ENCODE data around the gene POLR3E.
"Not testable (repeated sequence)": the region's sequence is repeated elsewhere in the genome, so short reads cannot be mapped to it uniquely, and the experiment has no call there.

Gene POLR3E

GRCh38 chr16:22293137-22294106, 3.8 kb upstream of the POLR3E start:
- no peak for DNase-seq

GRCh38 chr16:22296225-22297113, 740 bp upstream of the POLR3E start:
- DNase-seq, result no peak

- peak; percentile 78 for DNase-seq
Observed at GRCh38 chr16:22297871-22298733, 893 bp downstream of the POLR3E start.

DNA sequence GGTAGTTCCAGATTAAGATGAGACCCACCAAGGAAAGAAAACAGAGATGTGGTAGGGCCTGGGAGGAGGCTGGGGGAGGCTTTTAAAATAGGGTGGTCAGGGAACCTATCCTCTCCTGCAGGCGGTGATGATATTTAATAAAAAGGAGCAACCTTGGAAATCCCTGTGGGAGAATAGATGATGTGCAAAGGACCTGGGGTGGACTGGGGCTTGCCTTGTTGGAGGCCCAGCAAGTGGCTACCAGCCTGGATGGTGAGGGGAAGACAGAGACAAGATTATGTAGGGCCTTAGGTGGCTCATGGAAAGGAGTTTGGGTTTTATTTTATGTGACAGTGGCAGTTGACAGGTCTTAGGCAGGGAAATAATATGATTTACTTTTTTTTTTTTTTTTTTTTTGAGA, 1.8 kb downstream of the POLR3E start:
- no peak for DNase-seq

DNA sequence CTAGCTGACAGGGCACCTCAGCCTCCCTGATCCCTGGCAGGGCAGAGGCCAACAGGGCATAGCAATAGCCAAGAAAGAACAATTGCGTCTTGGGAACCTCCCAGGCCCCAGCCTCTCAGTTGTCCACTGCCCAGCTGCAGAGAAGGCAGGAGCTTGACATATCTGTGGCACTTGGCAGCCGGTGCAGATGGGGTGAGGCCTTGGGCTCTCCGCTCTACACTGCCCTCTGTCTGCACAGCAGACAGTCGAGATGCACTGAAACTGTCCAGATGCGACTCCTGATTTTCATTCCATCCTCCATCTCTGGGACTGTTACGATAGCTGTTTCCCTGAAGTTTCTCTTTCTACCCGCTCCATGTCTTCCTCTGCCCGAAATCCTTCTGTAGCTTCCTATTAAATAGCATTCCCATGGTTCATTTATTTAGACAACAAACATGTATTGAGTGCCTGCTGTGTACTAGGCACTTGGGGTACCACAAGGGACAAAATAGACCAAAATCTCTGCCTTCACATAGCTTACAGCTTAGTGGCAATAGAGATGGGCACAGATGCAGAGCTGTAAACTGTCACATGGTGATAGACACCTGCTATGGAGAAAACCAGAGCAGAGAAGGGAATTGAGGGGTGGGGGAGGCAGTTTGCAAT, 3.3 kb downstream of the POLR3E start:
- peak; percentile 42 for DNase-seq

GRCh38 chr16:22301423-22301822, 4.2 kb downstream of the POLR3E start:
- not testable (repeated sequence) for DNase-seq

DNA sequence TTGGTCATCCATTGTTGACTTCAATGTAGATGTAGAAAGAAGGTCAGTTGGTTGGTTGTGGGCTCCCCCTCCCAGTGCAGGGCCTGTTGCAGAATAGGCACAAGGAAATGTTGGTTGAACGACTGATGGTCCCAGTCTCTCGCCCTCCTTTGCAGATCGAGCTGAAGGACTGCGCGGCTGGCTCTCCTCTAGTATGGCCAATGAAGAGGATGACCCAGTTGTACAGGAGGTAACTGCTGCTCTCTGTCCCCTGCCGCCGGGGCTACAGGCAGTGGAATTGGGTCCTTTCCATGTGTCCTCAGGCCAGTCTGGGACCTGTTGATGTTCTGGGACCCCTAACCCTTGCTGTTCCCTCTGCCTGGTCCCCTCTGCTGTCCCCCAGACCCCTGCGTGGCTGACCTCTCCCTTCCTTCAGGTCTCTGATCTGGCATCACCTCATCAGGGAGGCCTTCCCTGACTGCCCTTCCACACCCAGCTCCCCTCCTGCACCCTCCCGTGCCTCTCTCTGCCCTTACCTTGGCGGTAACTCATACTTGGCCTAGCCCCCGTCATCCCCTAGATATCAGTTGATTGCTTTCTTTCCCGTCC, 5.7 kb downstream of the POLR3E start:
- no peak for DNase-seq

DNA sequence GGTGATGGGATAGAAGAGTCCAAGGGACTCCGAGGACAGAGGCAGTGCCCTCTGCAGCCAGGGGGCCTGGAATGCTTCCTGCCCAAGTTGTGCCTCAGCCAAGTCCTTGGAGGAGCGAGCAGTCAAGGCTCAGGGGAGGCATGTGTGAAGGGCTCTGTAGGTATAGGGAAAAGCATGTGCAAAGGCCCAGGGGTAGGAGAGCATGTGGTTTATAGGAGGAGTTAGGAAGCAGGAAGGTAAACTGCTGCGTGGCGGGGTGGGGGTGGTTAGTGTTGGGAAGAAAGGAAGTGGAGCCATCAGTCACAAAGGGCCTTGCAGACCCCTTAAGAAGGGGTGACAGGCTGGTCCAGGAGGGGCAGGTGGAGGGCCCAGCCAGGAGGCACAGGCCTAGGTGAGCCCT, 7.2 kb downstream of the POLR3E start:
- DNase-seq, result no peak

GRCh38 chr16:22306788-22307187, 9.6 kb downstream of the POLR3E start:
- no peak for DNase-seq

DNA sequence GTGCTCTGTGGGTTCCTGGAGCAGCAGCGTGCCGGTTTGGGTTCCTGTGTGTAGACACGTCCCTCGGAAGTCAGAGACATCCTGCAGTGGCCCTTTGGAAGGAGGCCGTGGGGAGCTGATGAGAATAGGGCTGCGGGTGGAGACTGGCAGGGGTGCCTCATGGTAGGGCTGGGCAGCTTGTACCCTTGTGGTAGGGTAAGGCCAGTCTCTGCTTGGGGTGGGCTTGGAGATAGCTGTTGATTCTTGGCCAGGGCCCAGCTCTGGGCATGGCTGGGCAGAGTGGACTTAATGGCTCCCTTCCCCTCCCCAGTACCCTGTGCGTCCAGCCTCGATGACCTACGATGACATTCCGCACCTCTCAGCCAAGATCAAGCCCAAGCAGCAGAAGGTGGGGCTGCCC, 10.6 kb downstream of the POLR3E start:
- DNase-seq, result no peak

- DNase-seq, result no peak
Observed at GRCh38 chr16:22308824-22309520, 11.8 kb downstream of the POLR3E start.

- no peak for DNase-seq
Observed at GRCh38 chr16:22311520-22311919, 14.3 kb downstream of the POLR3E start.

DNA sequence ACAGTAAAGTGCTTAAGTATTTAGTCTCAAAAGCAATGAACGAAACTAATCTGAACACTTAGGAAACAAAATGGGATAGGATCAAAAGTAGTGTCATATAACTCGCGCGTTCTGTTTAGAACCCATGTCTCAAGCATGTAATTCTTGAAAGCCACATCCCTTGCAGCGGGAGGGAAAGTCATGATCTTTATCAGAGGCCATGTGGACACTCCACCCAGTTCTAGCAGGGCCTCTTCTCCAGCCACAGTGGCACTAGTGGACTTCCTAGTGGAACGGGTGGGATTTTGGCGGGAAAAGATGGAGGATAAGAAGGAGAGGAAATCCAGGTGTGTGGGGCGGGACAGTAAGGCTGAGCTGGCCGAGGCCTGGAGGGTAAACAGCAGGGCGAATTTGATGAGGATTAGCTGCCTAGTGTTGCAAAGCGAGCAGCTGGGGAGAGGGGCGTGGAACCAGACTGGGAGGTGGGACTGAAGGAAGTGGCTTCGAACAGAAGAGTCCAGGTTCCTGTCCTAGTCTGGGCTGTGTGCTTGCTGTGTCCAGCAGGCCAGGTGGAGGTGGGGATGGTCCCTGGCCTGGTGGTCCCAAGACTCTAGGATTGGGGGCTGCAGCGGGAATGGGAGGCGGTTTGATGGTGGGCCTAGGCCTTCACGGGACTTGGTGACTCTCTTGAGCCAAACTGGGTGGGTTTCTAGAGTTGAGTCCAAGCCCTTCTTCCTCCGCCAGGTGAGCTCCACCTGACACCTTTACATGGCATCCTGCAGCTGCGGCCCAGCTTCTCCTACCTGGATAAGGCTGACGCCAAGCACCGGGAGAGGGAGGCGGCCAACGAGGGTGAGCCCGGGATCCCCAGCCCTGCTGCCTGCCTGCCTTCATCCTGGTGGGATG, 15.9 kb downstream of the POLR3E start:
- DNase-seq, result no peak

DNA sequence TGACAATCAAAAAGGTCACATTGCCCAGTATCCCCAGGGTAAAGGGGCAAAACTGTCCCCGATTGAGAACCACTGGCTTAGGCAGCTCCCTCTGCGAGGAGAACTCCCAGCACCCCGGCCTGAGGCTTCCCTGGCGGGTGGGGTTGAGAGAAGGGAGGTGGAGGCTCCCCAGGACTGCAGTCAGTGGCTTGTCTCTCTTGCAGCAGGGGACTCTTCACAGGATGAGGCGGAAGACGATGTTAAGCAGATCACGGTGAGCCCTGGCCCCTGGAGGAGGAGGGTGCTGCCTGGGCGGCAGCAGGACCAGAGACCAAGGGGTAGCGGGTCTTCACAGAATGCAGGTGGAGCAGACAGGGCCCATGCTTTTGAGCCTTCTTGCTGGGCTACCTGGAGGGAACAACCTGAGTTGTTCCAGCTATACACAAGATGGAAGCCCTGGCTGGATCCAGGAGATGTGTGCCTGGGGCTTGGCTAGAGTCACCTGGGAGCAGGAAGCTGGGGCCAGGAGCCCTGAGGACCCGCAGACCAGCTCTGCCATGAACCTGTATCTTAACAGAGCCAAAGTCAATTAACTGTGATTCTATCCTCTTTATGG, 16.8 kb downstream of the POLR3E start:
- no peak for DNase-seq

DNA sequence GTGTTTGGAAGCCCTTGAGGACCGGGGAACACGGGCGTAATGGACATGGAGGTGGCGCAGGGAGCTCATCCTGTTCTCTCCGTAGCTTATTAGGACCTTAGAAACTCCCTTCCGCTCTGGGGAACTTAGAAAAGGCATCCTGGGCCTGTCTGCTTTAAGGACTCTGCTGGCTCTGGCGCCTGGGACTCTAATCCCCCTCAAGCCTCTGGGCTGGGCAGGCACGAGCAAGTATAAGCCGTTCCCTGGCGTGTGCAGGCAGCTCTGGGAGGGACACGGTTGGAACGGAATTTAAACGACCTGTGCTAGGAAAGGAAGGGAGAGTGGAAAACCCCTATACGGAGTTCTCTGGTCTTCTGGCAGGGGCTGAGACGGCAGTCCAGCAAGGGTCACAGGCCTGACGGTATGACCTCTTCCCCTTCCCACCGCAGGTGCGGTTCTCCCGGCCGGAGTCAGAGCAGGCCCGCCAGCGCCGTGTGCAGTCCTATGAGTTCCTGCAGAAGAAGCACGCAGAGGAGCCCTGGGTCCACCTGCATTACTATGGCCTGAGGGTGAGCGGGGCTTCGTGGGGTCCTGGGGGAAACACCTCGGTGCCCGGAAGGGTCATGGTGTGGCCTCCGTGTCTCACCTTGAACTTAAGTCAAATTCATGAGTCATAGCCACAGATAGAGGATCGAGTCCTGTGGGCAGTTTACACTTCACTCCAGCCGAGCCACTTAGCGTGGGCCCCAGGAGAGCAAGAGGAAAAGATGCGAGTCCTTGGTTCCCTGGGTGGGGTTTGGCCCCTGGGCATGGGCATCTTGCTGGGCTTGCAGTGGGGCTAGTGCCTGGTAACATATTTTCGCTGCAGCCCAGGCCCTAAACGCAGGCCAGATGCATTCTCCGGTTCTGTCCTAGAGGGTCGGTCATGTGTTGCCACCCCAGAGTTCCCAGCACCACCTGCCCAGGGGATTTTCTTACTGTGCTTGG, 17.7 kb downstream of the POLR3E start:
- no peak for DNase-seq

DNA sequence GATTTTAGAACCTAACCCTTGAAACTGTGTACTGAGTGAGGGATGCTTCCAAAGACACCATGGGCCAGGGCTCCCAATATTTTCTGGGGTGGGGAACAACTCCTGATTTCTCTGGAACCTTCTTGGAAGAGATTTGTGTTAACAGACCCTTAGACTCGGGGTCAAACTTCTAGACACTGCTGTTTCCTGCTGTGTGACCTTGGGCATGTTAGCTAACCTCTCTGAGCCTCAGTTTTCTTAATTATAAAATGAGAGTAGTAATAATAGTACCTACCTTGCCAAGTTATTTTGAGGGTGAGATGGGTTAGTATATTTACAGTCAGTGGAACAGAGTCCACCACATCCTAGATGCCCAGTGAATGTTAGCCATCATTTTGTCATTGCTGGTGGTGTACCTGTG, 18.8 kb downstream of the POLR3E start:
- DNase-seq, result no peak

DNA sequence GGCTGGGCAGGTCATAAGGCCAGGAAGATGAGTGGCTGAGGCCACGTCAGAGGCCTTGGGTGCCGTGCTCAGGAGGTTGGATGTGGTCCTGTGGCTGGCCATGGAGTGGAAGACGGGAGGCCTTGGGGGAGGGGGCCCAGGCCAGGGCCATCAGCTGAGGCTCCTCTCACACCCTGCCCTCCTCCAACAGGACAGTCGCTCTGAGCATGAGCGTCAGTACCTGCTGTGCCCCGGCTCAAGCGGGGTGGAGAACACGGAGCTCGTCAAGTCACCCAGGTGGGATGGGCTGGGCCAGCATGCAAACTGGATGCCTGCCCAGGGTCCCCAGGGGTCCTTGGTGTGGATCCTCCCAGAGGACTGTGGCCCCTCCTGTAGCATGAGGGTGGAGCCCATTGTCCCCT, 19.2 kb downstream of the POLR3E start:
- no peak for DNase-seq

GRCh38 chr16:22317001-22317530, 19.9 kb downstream of the POLR3E start:
- no peak for DNase-seq
